ENCODE measurements around the gene ZDHHC22.

Gene ZDHHC22

GRCh38 chr14:77113644-77114043 is 27.9 kb downstream of the ZDHHC22 start:
- ChIA-PET CTCF (interaction anchor here (4.3 kb wide), 1 partner anchor 10 kb away, joined by 18 read pairs; no protein-coding TSS in a partner anchor), POLR2A (no interaction called here)
- 94% methylated on average over 11 of the region's 11 CpGs for WGBS (ENCODE audit: insufficient coverage)
- Histone ChIP-seq H3K36me3 (ENCODE audit: control insufficient read depth in 4 of 4, insufficient read depth in 4 of 4, low read length in 3 of 4) (peaks cover 8 to 49% (median 34%) of the 10 kb centered on the region in 4 experiments), H3K27ac (ENCODE audit: insufficient read depth in 1 of 2, low read depth in 1 of 2, low read length in 2 of 2, poor library complexity in 1 of 2, severe bottlenecking in 2 of 2) (no peak overlapping the region), H3K9me3 (ENCODE audit: control extremely low read depth in 1 of 5, control insufficient read depth in 4 of 5, insufficient read depth in 2 of 5, low read depth in 1 of 5, low read length in 4 of 5) (no peaks in the 10 kb centered on the region), H3K4me3 (ENCODE audit: control insufficient read depth in 1 of 7, extremely low read depth in 1 of 7, insufficient read depth in 4 of 7, low read depth in 2 of 7, low read length in 6 of 7) (no peak overlapping the region), H3K27me3 (replicated peaks in 2 of 5; ENCODE audit: control insufficient read depth in 4 of 5, insufficient read depth in 5 of 5, low read length in 4 of 5) (no peaks in the 10 kb centered on the region), H3K4me1 (ENCODE audit: control extremely low read depth in 1 of 4, control insufficient read depth in 4 of 4, insufficient read depth in 4 of 4, low read length in 3 of 4) (no peaks in the 10 kb centered on the region)
- no peak for DNase-seq

GRCh38 chr14:77111021-77111420 is 30.6 kb downstream of the ZDHHC22 start:
- DNase-seq: no peak
- ChIA-PET CTCF (interaction anchor here (0.7 to 1.8 kb wide), 3 partner anchors 9 to 16 kb away, joined by 3 to 5 read pairs (median 4); no protein-coding TSS in a partner anchor), POLR2A (interaction anchor here (0.7 kb wide), 1 partner anchor 47 kb away, joined by 3 read pairs; no protein-coding TSS in a partner anchor)
- Histone ChIP-seq H3K27me3 (replicated peaks in 2 of 5; ENCODE audit: control insufficient read depth in 4 of 5, insufficient read depth in 5 of 5, low read length in 4 of 5) (no peaks in the 10 kb centered on the region), H3K36me3 (ENCODE audit: control insufficient read depth in 4 of 4, insufficient read depth in 4 of 4, low read length in 3 of 4) (peaks cover 8 to 63% (median 41%) of the 10 kb centered on the region in 4 experiments), H3K27ac (ENCODE audit: insufficient read depth in 1 of 2, low read depth in 1 of 2, low read length in 2 of 2, poor library complexity in 1 of 2, severe bottlenecking in 2 of 2) (no peak overlapping the region), H3K9me3 (ENCODE audit: control extremely low read depth in 1 of 5, control insufficient read depth in 4 of 5, insufficient read depth in 2 of 5, low read depth in 1 of 5, low read length in 4 of 5) (no peaks in the 10 kb centered on the region), H3K4me3 (ENCODE audit: control insufficient read depth in 1 of 7, extremely low read depth in 1 of 7, insufficient read depth in 4 of 7, low read depth in 2 of 7, low read length in 6 of 7) (no peak overlapping the region), H3K4me1 (ENCODE audit: control extremely low read depth in 1 of 4, control insufficient read depth in 4 of 4, insufficient read depth in 4 of 4, low read length in 3 of 4) (no peaks in the 10 kb centered on the region)
- WGBS (ENCODE audit: insufficient coverage): no CpG with 5 or more reads among the region's 5 CpGs

GRCh38 chr14:77110286-77110685 is 31.3 kb downstream of the ZDHHC22 start:
- no peaks in the 10 kb centered on the region for H3K9me3 ChIP-seq (ENCODE audit: control extremely low read depth in 1 of 5, control insufficient read depth in 4 of 5, insufficient read depth in 2 of 5, low read depth in 1 of 5, low read length in 4 of 5)
- ChIA-PET POLR2A (no interaction called here), CTCF (interaction anchor here (1.2 to 1.8 kb wide), 2 partner anchors 14 to 15 kb away, joined by 4 to 5 read pairs; no protein-coding TSS in a partner anchor)
- no peak overlapping the region for H3K4me3 ChIP-seq (ENCODE audit: control insufficient read depth in 1 of 7, extremely low read depth in 1 of 7, insufficient read depth in 4 of 7, low read depth in 2 of 7, low read length in 6 of 7)
- 100% methylated on average over 1 of the region's 1 CpG for WGBS (ENCODE audit: insufficient coverage)
- peaks cover 8 to 68% (median 41%) of the 10 kb centered on the region in 4 experiments for H3K36me3 ChIP-seq (ENCODE audit: control insufficient read depth in 4 of 4, insufficient read depth in 4 of 4, low read length in 3 of 4)
- no peaks in the 10 kb centered on the region for H3K27me3 ChIP-seq (replicated peaks in 2 of 5; ENCODE audit: control insufficient read depth in 4 of 5, insufficient read depth in 5 of 5, low read length in 4 of 5)
- H3K4me1 ChIP-seq (ENCODE audit: control extremely low read depth in 1 of 4, control insufficient read depth in 4 of 4, insufficient read depth in 4 of 4, low read length in 3 of 4): no peaks in the 10 kb centered on the region
- no peak for DNase-seq
- no peak overlapping the region for H3K27ac ChIP-seq (ENCODE audit: insufficient read depth in 1 of 2, low read depth in 1 of 2, low read length in 2 of 2, poor library complexity in 1 of 2, severe bottlenecking in 2 of 2)

- H3K27ac ChIP-seq (ENCODE audit: insufficient read depth in 1 of 2, low read depth in 1 of 2, low read length in 2 of 2, poor library complexity in 1 of 2, severe bottlenecking in 2 of 2): no peak overlapping the region
- no peaks in the 10 kb centered on the region for H3K4me1 ChIP-seq (ENCODE audit: control extremely low read depth in 1 of 4, control insufficient read depth in 4 of 4, insufficient read depth in 4 of 4, low read length in 3 of 4)
- H3K27me3 ChIP-seq (replicated peaks in 2 of 5; ENCODE audit: control insufficient read depth in 4 of 5, insufficient read depth in 5 of 5, low read length in 4 of 5): no peaks in the 10 kb centered on the region
- no peak for DNase-seq
- ChIA-PET POLR2A (no interaction called here), CTCF (interaction anchor here (1.3 to 1.8 kb wide), 3 partner anchors 14 to 42 kb away, joined by 3 to 4 read pairs (median 4); no protein-coding TSS in a partner anchor)
- no peaks in the 10 kb centered on the region for H3K9me3 ChIP-seq (ENCODE audit: control extremely low read depth in 1 of 5, control insufficient read depth in 4 of 5, insufficient read depth in 2 of 5, low read depth in 1 of 5, low read length in 4 of 5)
- 100% methylated on average over 5 of the region's 6 CpGs for WGBS (ENCODE audit: insufficient coverage)
- peaks cover 7 to 67% (median 40%) of the 10 kb centered on the region in 4 experiments for H3K36me3 ChIP-seq (ENCODE audit: control insufficient read depth in 4 of 4, insufficient read depth in 4 of 4, low read length in 3 of 4)
- H3K4me3 ChIP-seq (ENCODE audit: control insufficient read depth in 1 of 7, extremely low read depth in 1 of 7, insufficient read depth in 4 of 7, low read depth in 2 of 7, low read length in 6 of 7): no peak overlapping the region
Measured at GRCh38 chr14:77109656-77110055, 31.9 kb downstream of the ZDHHC22 start.

GRCh38 chr14:77108753-77109152 is 32.8 kb downstream of the ZDHHC22 start:
- WGBS (ENCODE audit: insufficient coverage): 100% methylated on average over 2 of the region's 2 CpGs
- H3K27me3 ChIP-seq (replicated peaks in 2 of 5; ENCODE audit: control insufficient read depth in 4 of 5, insufficient read depth in 5 of 5, low read length in 4 of 5): no peaks in the 10 kb centered on the region
- H3K9me3 ChIP-seq (ENCODE audit: control extremely low read depth in 1 of 5, control insufficient read depth in 4 of 5, insufficient read depth in 2 of 5, low read depth in 1 of 5, low read length in 4 of 5): no peaks in the 10 kb centered on the region
- H3K36me3 ChIP-seq (ENCODE audit: control insufficient read depth in 4 of 4, insufficient read depth in 4 of 4, low read length in 3 of 4): peaks cover 5 to 58% (median 32%) of the 10 kb centered on the region in 4 experiments
- no peak overlapping the region for H3K27ac ChIP-seq (ENCODE audit: insufficient read depth in 1 of 2, low read depth in 1 of 2, low read length in 2 of 2, poor library complexity in 1 of 2, severe bottlenecking in 2 of 2)
- DNase-seq: no peak
- ChIA-PET POLR2A (no interaction called here), CTCF (interaction anchor here (0.9 to 1.4 kb wide), 3 partner anchors 14 to 43 kb away, joined by 3 to 4 read pairs (median 3); no protein-coding TSS in a partner anchor)
- no peak overlapping the region for H3K4me3 ChIP-seq (ENCODE audit: control insufficient read depth in 1 of 7, extremely low read depth in 1 of 7, insufficient read depth in 4 of 7, low read depth in 2 of 7, low read length in 6 of 7)
- H3K4me1 ChIP-seq (ENCODE audit: control extremely low read depth in 1 of 4, control insufficient read depth in 4 of 4, insufficient read depth in 4 of 4, low read length in 3 of 4): no peaks in the 10 kb centered on the region

- Histone ChIP-seq H3K4me3 (ENCODE audit: control insufficient read depth in 1 of 7, extremely low read depth in 1 of 7, insufficient read depth in 4 of 7, low read depth in 2 of 7, low read length in 6 of 7) (no peak overlapping the region), H3K36me3 (ENCODE audit: control insufficient read depth in 4 of 4, insufficient read depth in 4 of 4, low read length in 3 of 4) (peaks cover 5 to 52% (median 30%) of the 10 kb centered on the region in 4 experiments), H3K4me1 (ENCODE audit: control extremely low read depth in 1 of 4, control insufficient read depth in 4 of 4, insufficient read depth in 4 of 4, low read length in 3 of 4) (no peaks in the 10 kb centered on the region), H3K27ac (ENCODE audit: insufficient read depth in 1 of 2, low read depth in 1 of 2, low read length in 2 of 2, poor library complexity in 1 of 2, severe bottlenecking in 2 of 2) (no peak overlapping the region), H3K9me3 (ENCODE audit: control extremely low read depth in 1 of 5, control insufficient read depth in 4 of 5, insufficient read depth in 2 of 5, low read depth in 1 of 5, low read length in 4 of 5) (no peaks in the 10 kb centered on the region), H3K27me3 (replicated peaks in 2 of 5; ENCODE audit: control insufficient read depth in 4 of 5, insufficient read depth in 5 of 5, low read length in 4 of 5) (no peaks in the 10 kb centered on the region)
- no peak for DNase-seq
- POLR2A ChIA-PET: no interaction called here
- CTCF ChIA-PET: interaction anchor here (0.8 to 4.0 kb wide), 4 partner anchors 9 to 21 kb away, joined by 3 to 15 read pairs (median 3); no protein-coding TSS in a partner anchor
- WGBS (ENCODE audit: insufficient coverage): 100% methylated on average over 1 of the region's 2 CpGs
Measured at GRCh38 chr14:77107228-77107627, 34.4 kb downstream of the ZDHHC22 start.

GRCh38 chr14:77106666-77107065 is 34.9 kb downstream of the ZDHHC22 start:
- no peak overlapping the region for H3K27ac ChIP-seq (ENCODE audit: insufficient read depth in 1 of 2, low read depth in 1 of 2, low read length in 2 of 2, poor library complexity in 1 of 2, severe bottlenecking in 2 of 2)
- H3K27me3 ChIP-seq (replicated peaks in 2 of 5; ENCODE audit: control insufficient read depth in 4 of 5, insufficient read depth in 5 of 5, low read length in 4 of 5): no peaks in the 10 kb centered on the region
- peaks cover 5 to 48% (median 27%) of the 10 kb centered on the region in 4 experiments for H3K36me3 ChIP-seq (ENCODE audit: control insufficient read depth in 4 of 4, insufficient read depth in 4 of 4, low read length in 3 of 4)
- DNase-seq: no peak
- WGBS (ENCODE audit: insufficient coverage): 96% methylated on average over 3 of the region's 3 CpGs
- H3K9me3 ChIP-seq (ENCODE audit: control extremely low read depth in 1 of 5, control insufficient read depth in 4 of 5, insufficient read depth in 2 of 5, low read depth in 1 of 5, low read length in 4 of 5): no peaks in the 10 kb centered on the region
- H3K4me3 ChIP-seq (ENCODE audit: control insufficient read depth in 1 of 7, extremely low read depth in 1 of 7, insufficient read depth in 4 of 7, low read depth in 2 of 7, low read length in 6 of 7): no peak overlapping the region
- no peaks in the 10 kb centered on the region for H3K4me1 ChIP-seq (ENCODE audit: control extremely low read depth in 1 of 4, control insufficient read depth in 4 of 4, insufficient read depth in 4 of 4, low read length in 3 of 4)
- ChIA-PET CTCF (interaction anchor here (1.4 to 4.0 kb wide), 2 partner anchors 17 to 20 kb away, joined by 3 to 15 read pairs; no protein-coding TSS in a partner anchor), POLR2A (no interaction called here)
